Heart left ventricle (tissue), 16 donors: Measurements from ENCODE around the gene MYH16. TPM values are rescaled to one million over a fixed set of nuclear protein-coding genes. Genes with fewer than 3 reads are reported as not detected.
A peak's percentile ranks its signal among the peaks of the same experiment; 100 is the strongest.
"Not testable (repeated sequence)": the region's sequence is repeated elsewhere in the genome, so short reads cannot be mapped to it uniquely, and the experiment has no call there.

Experiments used
- ATAC-seq, 4 donors: fragments of 200-7000 bp; cut with Tn5 transposase; one replicate each; pipeline ENCODE4 v1.9.1; 2020 to 2022; ENCODE audit warnings: moderate library complexity in 4 of 4, mild to moderate bottlenecking in 3 of 4, moderate number of reproducible peaks in 1 of 4
- DNase-seq, 5 donors: peaks; one replicate each; pipeline ENCODE4 v3.0.0-alpha.2; 2020
- H3K27ac ChIP-seq, 12 donors: fragments of 200-600 bp; sonication (generic) in 4 of 12; one replicate each; pipeline versions ENCODE4 v1.5.0 to v1.8.0; 2016 to 2022; ENCODE audit warnings: mild to moderate bottlenecking in 2 of 12
- H3K27me3 ChIP-seq, 9 donors: fragments of 200-600 bp; sonication (generic) in 2 of 9; one replicate each; pipeline versions ENCODE4 v1.5.1 to v1.8.0; 2016 to 2022; ENCODE audit warnings: mild to moderate bottlenecking in 3 of 9
- H3K36me3 ChIP-seq, 9 donors: fragments of 200-600 bp; sonication (generic) in 2 of 9; one replicate each; pipeline versions ENCODE4 v1.5.0 to v1.8.0; 2018 to 2022; ENCODE audit warnings: mild to moderate bottlenecking in 2 of 9
- H3K4me1 ChIP-seq, 12 donors: fragments of 200-600 bp; sonication (generic) in 4 of 12; one replicate each; pipeline versions ENCODE4 v1.5.0 to v1.8.0; 2016 to 2022; ENCODE audit warnings: mild to moderate bottlenecking in 3 of 12
- H3K4me3 ChIP-seq, 12 donors: fragments of 200-600 bp; sonication (generic) in 4 of 12; one replicate each; pipeline versions ENCODE4 v1.5.0 to v1.8.0; 2017 to 2022; ENCODE audit warnings: mild to moderate bottlenecking in 9 of 12, moderate library complexity in 4 of 12
- H3K9me3 ChIP-seq, 12 donors: fragments of 200-600 bp; sonication (generic) in 4 of 12; one replicate each; pipeline versions ENCODE4 v1.5.0 to v1.8.0; 2016 to 2022; ENCODE audit warnings: mild to moderate bottlenecking in 1 of 12
- POLR2A ChIP-seq, 2 donors: fragments of 450-650 bp; IDR thresholded peaks; one replicate each; pipeline ENCODE4 v1.6.1; 2017; ENCODE audit warnings: antibody characterized with exemption in 2 of 2, mild to moderate bottlenecking in 2 of 2, moderate library complexity in 2 of 2
- WGBS, 4 donors: extraction: QIAGEN DNeasy Blood & Tissue Kit in 2 of 4; methylation state at CpG; one replicate each; pipeline versions ENCODE4 v1.1.5 to v1.1.7; 2013 to 2018; 5-methylcytosine and 5-hydroxymethylcytosine counted together
- intact Hi-C, 10 donors: fragments of 100-400 bp; cut with DNase I; formaldehyde crosslinking; loops; one replicate each; pipeline versions ENCODE4 v1.11.1 to v1.14.2; 2022
- polyA plus RNA-seq, 2 donors: library from polyadenylated mRNA; stranded (reverse); fragments of 200-250 nt; gene quantifications; one replicate each; pipeline ENCODE4 v1.2.3, GENCODE V29; 2013
- total RNA-seq, 9 donors: library from RNA; depleted of rRNA in 2 of 9; stranded (reverse); fragments of >200 nt in 2 of 9; fragmentation: NEBNext Ultra II Directional in 3 of 9; extraction: Animal tissue kit (Norgen Biotek cat#: 25700) in 3 of 9; gene quantifications; one replicate each; pipeline versions ENCODE4 v1.1.0 to v1.2.4, GENCODE V29; 2016 to 2023
- TF ChIP-seq, protein P1 (sequence below), 12 donors: fragments of 200-600 bp; sonication (generic) in 4 of 12; IDR thresholded peaks; one replicate each; pipeline versions ENCODE4 v1.5.0 to v1.8.0; 2018 to 2022; ENCODE audit warnings: antibody characterized with exemption in 12 of 12, mild to moderate bottlenecking in 5 of 12
- donor health status: ischemic (EF 13 %, LVEDD 7.1; RV severe dilation, severe dysfunction).
- donor health status: healthy with polysubstance abuse.
- donor health status: DM: no; HTN: yes; CAD: no.
- donor health status: DM: no; HTN: no; CAD: no.
- donor health status: ischemic (EF 25% LVEDD 6.9; RV normal size, moderate dysfunction).
- donor health status: ischemic (EF 25% LVEDD 5.7; RV mildly dilated, moderate dysfunction).
- donor health status: healthy.
- donor health status: DM: yes; HTN: yes; CAD: no.
- donor health status: ischemic (EF 35%, LVEDD 5.7; RV mildly dilated, moderate dysfunction).
- donor health status: nonischemic (EF 11% LVEDD 7.7; RV severe dilation, severe dysfunction).
- donor health status: DM: yes; HTN: yes; CAD: no.
- donor health status: PGD.
- donor health status: ischemic (EF 29% LVEDD 5.4; RV normal size, mild dysfunction).
- donor health status: nonischemic (EF 23%, LVEDD 6.1; RV moderate dilation, normal function).

MYH16 gene
- total and polyA plus RNA-seq, 11 donors, result not detected

GRCh38 chr7:99355098-99355497 is 82.5 kb downstream of the MYH16 start:
- H3K27ac ChIP-seq, result no peak overlapping the region
- intact Hi-C loops, result no loop called here
- ATAC-seq (no peak), DNase-seq (no peak)
- no peak overlapping the region for H3K4me3 ChIP-seq
- peaks cover 0 to 100% (median 100%) of the 10 kb centered on the region in 9 donors for H3K36me3 ChIP-seq
- H3K9me3 ChIP-seq, result no peaks in the 10 kb centered on the region
- TF ChIP-seq, protein P1, sequence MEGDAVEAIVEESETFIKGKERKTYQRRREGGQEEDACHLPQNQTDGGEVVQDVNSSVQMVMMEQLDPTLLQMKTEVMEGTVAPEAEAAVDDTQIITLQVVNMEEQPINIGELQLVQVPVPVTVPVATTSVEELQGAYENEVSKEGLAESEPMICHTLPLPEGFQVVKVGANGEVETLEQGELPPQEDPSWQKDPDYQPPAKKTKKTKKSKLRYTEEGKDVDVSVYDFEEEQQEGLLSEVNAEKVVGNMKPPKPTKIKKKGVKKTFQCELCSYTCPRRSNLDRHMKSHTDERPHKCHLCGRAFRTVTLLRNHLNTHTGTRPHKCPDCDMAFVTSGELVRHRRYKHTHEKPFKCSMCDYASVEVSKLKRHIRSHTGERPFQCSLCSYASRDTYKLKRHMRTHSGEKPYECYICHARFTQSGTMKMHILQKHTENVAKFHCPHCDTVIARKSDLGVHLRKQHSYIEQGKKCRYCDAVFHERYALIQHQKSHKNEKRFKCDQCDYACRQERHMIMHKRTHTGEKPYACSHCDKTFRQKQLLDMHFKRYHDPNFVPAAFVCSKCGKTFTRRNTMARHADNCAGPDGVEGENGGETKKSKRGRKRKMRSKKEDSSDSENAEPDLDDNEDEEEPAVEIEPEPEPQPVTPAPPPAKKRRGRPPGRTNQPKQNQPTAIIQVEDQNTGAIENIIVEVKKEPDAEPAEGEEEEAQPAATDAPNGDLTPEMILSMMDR (IDR thresholded peaks at IDR 0.05), result no peak
- TF ChIP-seq POLR2A (IDR thresholded peaks at IDR 0.05), result no peak
- 87 to 93% (median 91%) methylated on average over 7 of the region's 7 CpGs for WGBS, 4 donors
- no peaks in the 10 kb centered on the region for H3K27me3 ChIP-seq
- H3K4me1 ChIP-seq, result no peaks in the 10 kb centered on the region

- 89 to 91% (median 91%) methylated on average over 15 to 16 of the region's 16 CpGs for WGBS, 4 donors
- H3K4me3 ChIP-seq, result no peak overlapping the region
- ATAC-seq (peak in 2 of 4 donors; percentile 33 to 38), DNase-seq (no peak)
- intact Hi-C loops, result no loop called here
- no peaks in the 10 kb centered on the region for H3K4me1 ChIP-seq
- H3K36me3 ChIP-seq, result peaks cover 0 to 100% (median 98%) of the 10 kb centered on the region in 9 donors
- TF ChIP-seq, protein P1 (IDR thresholded peaks at IDR 0.05), result no peak
- TF ChIP-seq POLR2A (IDR thresholded peaks at IDR 0.05), result no peak
- no peaks in the 10 kb centered on the region for H3K27me3 ChIP-seq
- H3K27ac ChIP-seq, result peak overlapping the region in 1 of 12 donors; percentile 62
- no peaks in the 10 kb centered on the region for H3K9me3 ChIP-seq
Measured at GRCh38 chr7:99357701-99358490, 85.3 kb downstream of the MYH16 start.

DNA sequence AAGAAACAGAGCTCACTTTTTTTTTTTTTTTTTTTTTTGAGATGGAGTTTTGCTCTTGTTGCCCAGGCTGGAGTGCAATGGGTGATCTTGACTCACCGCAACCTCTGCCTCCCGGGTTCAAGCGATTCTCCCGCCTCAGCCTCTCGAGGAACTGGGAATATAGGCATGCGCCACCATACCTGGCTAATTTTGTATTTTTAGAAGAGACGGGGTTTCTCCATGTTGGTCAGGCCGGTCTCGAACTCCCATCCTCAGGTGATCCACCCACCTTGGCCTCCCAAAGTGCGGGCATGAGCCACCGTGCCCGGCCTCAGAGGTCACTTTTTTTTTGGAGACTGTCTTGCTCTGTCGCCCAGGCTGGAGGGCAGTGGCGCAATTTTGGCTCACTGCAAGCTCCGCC is 85.9 kb downstream of the MYH16 start:
- ATAC-seq, H3K4me3 ChIP-seq, H3K27me3 ChIP-seq, H3K9me3 ChIP-seq, DNase-seq, H3K4me1 ChIP-seq, intact Hi-C loops: not testable (repeated sequence)
- Histone ChIP-seq H3K27ac (peak overlapping the region in 1 of 12 donors; percentile 24), H3K36me3 (peaks cover 0 to 100% (median 98%) of the 10 kb centered on the region in 9 donors)
- WGBS, 4 donors, result 92 to 97% (median 95%) methylated on average over 15 of the region's 15 CpGs

GRCh38 chr7:99359465-99360154 is 87.0 kb downstream of the MYH16 start:
- Histone ChIP-seq H3K36me3 (peaks cover 0 to 100% (median 98%) of the 10 kb centered on the region in 9 donors), H3K4me3 (no peak overlapping the region), H3K4me1 (no peaks in the 10 kb centered on the region), H3K27me3 (no peaks in the 10 kb centered on the region), H3K9me3 (no peaks in the 10 kb centered on the region), H3K27ac (no peak overlapping the region)
- ATAC-seq (no peak), DNase-seq (no peak)
- intact Hi-C loops, result loop anchor here in 1 of 10 donors (10.0 kb wide), 1 partner anchor 55 kb away; no protein-coding TSS in a partner anchor
- WGBS, 4 donors, result 86 to 91% (median 89%) methylated on average over 20 to 22 of the region's 22 CpGs
- TF ChIP-seq POLR2A (IDR thresholded peaks at IDR 0.05), result no peak
- TF ChIP-seq, protein P1 (IDR thresholded peaks at IDR 0.05), result no peak

Other genes with a start within 250 kb of the MYH16 start
- 10 to 100 TPM in 7 of 9 donors, 1 to 10 TPM in 2; 8.0 to 15.4 (median 13.2) TPM for gene SMURF1, start 128.7 kb upstream of the MYH16 start, total RNA-seq
- gene SMURF1, start 128.7 kb upstream of the MYH16 start, polyA plus RNA-seq, result 1 to 10 TPM; 3.5 to 9.5 TPM
- gene KPNA7, start 64.7 kb upstream of the MYH16 start, total RNA-seq, result not detected
- gene KPNA7, start 64.7 kb upstream of the MYH16 start, polyA plus RNA-seq, result not detected
- gene ARPC1A, start 53.1 kb downstream of the MYH16 start, total RNA-seq, result 100 to 1,000 TPM in 8 of 9 donors, 10 to 100 TPM in 1; 97.1 to 177 (median 146) TPM
- 100 to 1,000 TPM; 102 to 208 TPM for gene ARPC1A, start 53.1 kb downstream of the MYH16 start, polyA plus RNA-seq
- 100 to 1,000 TPM in 2 of 9 donors, 10 to 100 TPM in 7; 17.2 to 142 (median 37.1) TPM for gene ARPC1B, start 101.9 kb downstream of the MYH16 start, total RNA-seq
- gene ARPC1B, start 101.9 kb downstream of the MYH16 start, polyA plus RNA-seq, result 100 to 1,000 TPM in 1 of 2 donors, 10 to 100 TPM in 1; 32.7 to 136 TPM
- 100 to 1,000 TPM in 4 of 9 donors, 10 to 100 TPM in 5; 88.7 to 128 (median 98.5) TPM for gene PDAP1, start 135.8 kb downstream of the MYH16 start, total RNA-seq
- gene PDAP1, start 135.8 kb downstream of the MYH16 start, polyA plus RNA-seq, result 100 to 1,000 TPM; 120 to 309 TPM
- 10 to 100 TPM; 26.1 to 63.6 (median 38.9) TPM for gene BUD31, start 136.1 kb downstream of the MYH16 start, total RNA-seq
- 10 to 100 TPM; 66.7 to 87.8 TPM for gene BUD31, start 136.1 kb downstream of the MYH16 start, polyA plus RNA-seq
- 1 to 10 TPM; 2.1 to 9.0 (median 3.9) TPM for gene PTCD1, start 166.0 kb downstream of the MYH16 start, total RNA-seq
- gene PTCD1, start 166.0 kb downstream of the MYH16 start, polyA plus RNA-seq, result 1 to 10 TPM; 3.3 to 3.7 TPM
- 10 to 100 TPM; 12.7 to 24.8 (median 16.4) TPM for gene CPSF4, start 166.1 kb downstream of the MYH16 start, total RNA-seq
- 10 to 100 TPM; 14.1 to 24.3 TPM for gene CPSF4, start 166.1 kb downstream of the MYH16 start, polyA plus RNA-seq
- 1,000 to 10,000 TPM in 2 of 9 donors, 100 to 1,000 TPM in 7; 579 to 6,117 (median 707) TPM for gene ATP5MF, start 193.3 kb downstream of the MYH16 start, total RNA-seq
- 1,000 to 10,000 TPM; 2,714 to 5,384 TPM for gene ATP5MF, start 193.3 kb downstream of the MYH16 start, polyA plus RNA-seq
- gene ZNF789, start 200.1 kb downstream of the MYH16 start, total RNA-seq, result 1 to 10 TPM; 2.1 to 5.2 (median 3.2) TPM
- 1 to 10 TPM; 3.3 to 4.4 TPM for gene ZNF789, start 200.1 kb downstream of the MYH16 start, polyA plus RNA-seq
- 10 to 100 TPM; 12.4 to 23.0 (median 15.2) TPM for gene ZNF394, start 227.4 kb downstream of the MYH16 start, total RNA-seq
- 10 to 100 TPM; 13.9 to 16.0 TPM for gene ZNF394, start 227.4 kb downstream of the MYH16 start, polyA plus RNA-seq
- 1 to 10 TPM; 5.6 to 9.6 (median 7.1) TPM for gene ZKSCAN5, start 231.8 kb downstream of the MYH16 start, total RNA-seq
- 1 to 10 TPM; 2.1 to 5.8 TPM for gene ZKSCAN5, start 231.8 kb downstream of the MYH16 start, polyA plus RNA-seq